GM18870 (cell line): ENCODE results near the gene RAB23.

Source experiments
- ATAC-seq: cut with Tn5 transposase; IDR thresholded peaks from one replicate; pipeline ENCODE4 v1.9.1; 2021; ENCODE audit warnings: moderate library complexity; ENCODE audit not compliant: unreplicated experiment

The RAB23 gene

GRCh38 chr6:57138026-57138425 lies 84.1 kb downstream of the RAB23 start:
- no peak for ATAC-seq

GRCh38 chr6:57137350-57137749 lies 84.8 kb downstream of the RAB23 start:
- no peak for ATAC-seq
